ENCODE data around the gene TRIM2.

GRCh38 chr4:153325558-153325957 is 121.3 kb downstream of the TRIM2 start:
- no peak for TF ChIP-seq CTCF (IDR thresholded peaks at IDR 0.05; ENCODE audit: insufficient read depth, low read depth, low read length)
- TF ChIP-seq EZH2 (IDR thresholded peaks at IDR 0.05; ENCODE audit: insufficient read depth, low read length), result no peak

All from astrocyte (in vitro differentiated cells and primary cell).